Loucy (cell line): ENCODE measurements around the gene SLC39A11.

ENCODE experiments used
- EZH2phosphoT487 ChIP-seq: fragments of 200-600 bp; IDR thresholded peaks from 2 replicates; pipeline ENCODE4 v1.6.1; 2018; ENCODE audit warnings: antibody characterized with exemption, mild to moderate bottlenecking, moderate library complexity, borderline replicate concordance
- TF ChIP-seq, protein P1 (sequence below): fragments of 200-600 bp; sonication (generic); conservative IDR thresholded peaks from 2 replicates; pipeline ENCODE4 v1.5.1; 2014; ENCODE audit warnings: mild to moderate bottlenecking, antibody characterized with exemption, low read length

DNA sequence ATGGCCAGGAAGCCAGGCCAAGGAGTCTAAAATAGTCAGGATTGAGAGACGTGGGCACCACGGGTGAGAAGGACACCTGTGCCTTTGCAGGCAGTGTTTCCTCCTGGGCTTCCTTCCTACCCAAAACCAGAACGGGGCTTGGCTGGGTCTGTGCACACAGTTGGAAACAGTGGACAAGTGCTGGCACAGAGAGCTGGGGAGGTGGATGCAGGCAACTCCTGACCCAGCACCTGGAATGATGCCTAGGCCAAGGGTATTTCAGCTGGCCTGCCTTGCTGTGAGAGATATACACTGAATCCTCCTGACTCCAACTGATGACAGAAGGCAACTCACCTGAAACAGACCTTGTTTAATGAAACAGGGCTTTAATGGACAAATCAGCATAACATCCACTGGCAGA is 186.2 kb downstream of the SLC39A11 start:
- TF ChIP-seq, protein P1, sequence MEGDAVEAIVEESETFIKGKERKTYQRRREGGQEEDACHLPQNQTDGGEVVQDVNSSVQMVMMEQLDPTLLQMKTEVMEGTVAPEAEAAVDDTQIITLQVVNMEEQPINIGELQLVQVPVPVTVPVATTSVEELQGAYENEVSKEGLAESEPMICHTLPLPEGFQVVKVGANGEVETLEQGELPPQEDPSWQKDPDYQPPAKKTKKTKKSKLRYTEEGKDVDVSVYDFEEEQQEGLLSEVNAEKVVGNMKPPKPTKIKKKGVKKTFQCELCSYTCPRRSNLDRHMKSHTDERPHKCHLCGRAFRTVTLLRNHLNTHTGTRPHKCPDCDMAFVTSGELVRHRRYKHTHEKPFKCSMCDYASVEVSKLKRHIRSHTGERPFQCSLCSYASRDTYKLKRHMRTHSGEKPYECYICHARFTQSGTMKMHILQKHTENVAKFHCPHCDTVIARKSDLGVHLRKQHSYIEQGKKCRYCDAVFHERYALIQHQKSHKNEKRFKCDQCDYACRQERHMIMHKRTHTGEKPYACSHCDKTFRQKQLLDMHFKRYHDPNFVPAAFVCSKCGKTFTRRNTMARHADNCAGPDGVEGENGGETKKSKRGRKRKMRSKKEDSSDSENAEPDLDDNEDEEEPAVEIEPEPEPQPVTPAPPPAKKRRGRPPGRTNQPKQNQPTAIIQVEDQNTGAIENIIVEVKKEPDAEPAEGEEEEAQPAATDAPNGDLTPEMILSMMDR: no peak
- TF ChIP-seq EZH2phosphoT487: no peak
